Parathyroid adenoma (tissue), 2 donors: ENCODE data around the gene EIF6.

Experiments
- H2AFZ ChIP-seq: fragments of 300-600 bp; sonication (generic); one replicate; pipeline ENCODE4 v1.7.0; 2017; ENCODE audit warnings: antibody characterized with exemption, mild to moderate bottlenecking
- H3K27ac ChIP-seq: fragments of 300-600 bp; sonication (generic); one replicate; pipeline ENCODE4 v1.7.0; 2017
- H3K27me3 ChIP-seq: fragments of 300-600 bp; sonication (generic); one replicate; pipeline ENCODE4 v1.7.0; 2017; ENCODE audit warnings: low read length; ENCODE audit not compliant: control insufficient read depth, insufficient read depth
- H3K36me3 ChIP-seq: fragments of 300-600 bp; sonication (generic); one replicate; pipeline ENCODE4 v1.7.0; 2017; ENCODE audit warnings: low read length; ENCODE audit not compliant: control insufficient read depth, insufficient read depth
- H3K4me1 ChIP-seq: fragments of 300-600 bp; sonication (generic); one replicate; pipeline ENCODE4 v1.7.0; 2017; ENCODE audit warnings: control low read depth
- H3K4me2 ChIP-seq: fragments of 300-600 bp; sonication (generic); one replicate; pipeline ENCODE4 v1.7.0; 2017; ENCODE audit warnings: low read length
- H3K4me3 ChIP-seq: fragments of 300-600 bp; sonication (generic); one replicate; pipeline ENCODE4 v1.7.0; 2017; ENCODE audit warnings: low read depth, low read length
- H3K79me2 ChIP-seq: fragments of 300-600 bp; sonication (generic); one replicate; pipeline ENCODE4 v1.7.0; 2017; ENCODE audit warnings: control low read depth
- H3K9ac ChIP-seq: fragments of 300-600 bp; sonication (generic); one replicate; pipeline ENCODE4 v1.7.0; 2017; ENCODE audit warnings: mild to moderate bottlenecking
- H3K9me3 ChIP-seq: fragments of 300-600 bp; sonication (generic); one replicate; pipeline ENCODE4 v1.7.0; 2017; ENCODE audit warnings: low read length; ENCODE audit not compliant: control insufficient read depth
- CTCF ChIP-seq: fragments of 300-600 bp; sonication (generic); IDR thresholded peaks from one replicate; pipeline ENCODE4 v1.7.0; 2017; ENCODE audit warnings: antibody characterized with exemption, mild to moderate bottlenecking
- donor health status: primary hyperparathyroidism.

Gene EIF6

GRCh38 chr20:35314816-35315631, 30.5 kb upstream of the EIF6 start:
- Histone ChIP-seq H3K36me3 (no peaks in the 10 kb centered on the region), H3K9ac (no peak overlapping the region), H3K4me1 (peaks cover 3% of the 10 kb centered on the region), H3K4me2 (no peak overlapping the region), H3K9me3 (no peaks in the 10 kb centered on the region), H3K27me3 (no peaks in the 10 kb centered on the region), H2AFZ (no peak overlapping the region), H3K4me3 (no peak overlapping the region), H3K79me2 (no peaks in the 10 kb centered on the region), H3K27ac (no peak overlapping the region)
- TF ChIP-seq CTCF: no peak

GRCh38 chr20:35312318-35312717, 27.7 kb upstream of the EIF6 start:
- Histone ChIP-seq H3K79me2 (no peaks in the 10 kb centered on the region), H3K4me3 (no peak overlapping the region), H3K4me1 (no peaks in the 10 kb centered on the region), H3K36me3 (no peaks in the 10 kb centered on the region), H3K27me3 (no peaks in the 10 kb centered on the region), H3K9me3 (no peaks in the 10 kb centered on the region), H3K4me2 (no peak overlapping the region), H3K9ac (no peak overlapping the region), H2AFZ (no peak overlapping the region), H3K27ac (no peak overlapping the region)
- TF ChIP-seq CTCF: no peak

- Histone ChIP-seq H3K4me3 (no peak overlapping the region), H3K36me3 (no peaks in the 10 kb centered on the region), H3K79me2 (no peaks in the 10 kb centered on the region), H3K9me3 (no peaks in the 10 kb centered on the region), H2AFZ (no peak overlapping the region), H3K4me1 (no peaks in the 10 kb centered on the region), H3K27me3 (no peaks in the 10 kb centered on the region), H3K9ac (no peak overlapping the region), H3K4me2 (no peak overlapping the region), H3K27ac (no peak overlapping the region)
- TF ChIP-seq CTCF: no peak
These were observed 27.2 kb upstream of the EIF6 start for GRCh38 chr20:35311822-35312221.

GRCh38 chr20:35311409-35311808, 26.8 kb upstream of the EIF6 start:
- no peaks in the 10 kb centered on the region for H3K27me3 ChIP-seq
- H3K9ac ChIP-seq: no peak overlapping the region
- no peaks in the 10 kb centered on the region for H3K36me3 ChIP-seq
- H3K4me1 ChIP-seq: no peaks in the 10 kb centered on the region
- no peaks in the 10 kb centered on the region for H3K9me3 ChIP-seq
- H3K79me2 ChIP-seq: no peaks in the 10 kb centered on the region
- no peak overlapping the region for H3K4me3 ChIP-seq
- H3K4me2 ChIP-seq: no peak overlapping the region
- no peak overlapping the region for H3K27ac ChIP-seq
- TF ChIP-seq CTCF: no peak
- no peak overlapping the region for H2AFZ ChIP-seq
